ENCODE measurements around the gene ZFYVE9.

The ZFYVE9 gene

GRCh38 chr1:52328615-52329014 is 186.7 kb downstream of the ZFYVE9 start:
- no peak for DNase-seq
- Histone ChIP-seq H3K4me3 (ENCODE audit: low read depth, low read length) (no peak overlapping the region), H3K14ac (ENCODE audit: low read length) (no peak overlapping the region), H3K18ac (ENCODE audit: low read length) (no peak overlapping the region), H3K9ac (ENCODE audit: low read length) (no peak overlapping the region), H3K4me2 (ENCODE audit: low read length) (no peak overlapping the region), H2AK5ac (ENCODE audit: low read length) (no peak overlapping the region), H3K23ac (ENCODE audit: low read length) (no peak overlapping the region), H4K12ac (ENCODE audit: low read depth, low read length) (no peak overlapping the region), H3K79me1 (ENCODE audit: low read length) (no peaks in the 10 kb centered on the region), H2BK5ac (ENCODE audit: low read depth, low read length, poor library complexity) (no peak overlapping the region), H4K91ac (ENCODE audit: low read depth, low read length) (no peak overlapping the region), H4K8ac (ENCODE audit: low read depth, low read length) (no peak overlapping the region), H3K4ac (ENCODE audit: low read depth, low read length) (no peak overlapping the region), H3K79me2 (ENCODE audit: control insufficient read depth, insufficient read depth, low read length, poor library complexity) (no peaks in the 10 kb centered on the region), H3K27ac (ENCODE audit: low read depth, low read length) (no peak overlapping the region), H2BK12ac (ENCODE audit: low read length) (no peak overlapping the region), H3K4me1 (ENCODE audit: control insufficient read depth in 1 of 2, insufficient read depth in 2 of 2, low read length in 2 of 2) (no peaks in the 10 kb centered on the region), H3K9me3 (ENCODE audit: insufficient read depth, low read depth, low read length) (no peaks in the 10 kb centered on the region), H3K27me3 (ENCODE audit: insufficient read depth, low read length) (no peaks in the 10 kb centered on the region), H3K36me3 (ENCODE audit: control insufficient read depth in 1 of 2, insufficient read depth in 2 of 2, low read length in 2 of 2) (no peaks in the 10 kb centered on the region), H2BK120ac (ENCODE audit: insufficient read depth, low read length, poor library complexity) (no peak overlapping the region), H2AFZ (ENCODE audit: insufficient read depth, low read length, poor library complexity) (no peak overlapping the region)
- no CpG with 5 or more reads among the region's 1 CpG for WGBS (ENCODE audit: extremely low coverage, insufficient coverage, insufficient read length)

- Histone ChIP-seq H3K4me1 (ENCODE audit: control insufficient read depth in 1 of 2, insufficient read depth in 2 of 2, low read length in 2 of 2) (no peaks in the 10 kb centered on the region), H3K4ac (ENCODE audit: low read depth, low read length) (no peak overlapping the region), H3K23ac (ENCODE audit: low read length) (no peak overlapping the region), H3K27me3 (ENCODE audit: insufficient read depth, low read length) (no peaks in the 10 kb centered on the region), H2AFZ (ENCODE audit: insufficient read depth, low read length, poor library complexity) (no peak overlapping the region), H3K27ac (ENCODE audit: low read depth, low read length) (no peak overlapping the region), H3K79me1 (ENCODE audit: low read length) (no peaks in the 10 kb centered on the region), H3K79me2 (ENCODE audit: control insufficient read depth, insufficient read depth, low read length, poor library complexity) (no peaks in the 10 kb centered on the region), H2BK12ac (ENCODE audit: low read length) (no peak overlapping the region), H2BK120ac (ENCODE audit: insufficient read depth, low read length, poor library complexity) (no peak overlapping the region), H2BK5ac (ENCODE audit: low read depth, low read length, poor library complexity) (no peak overlapping the region), H3K4me2 (ENCODE audit: low read length) (no peak overlapping the region), H3K36me3 (ENCODE audit: control insufficient read depth in 1 of 2, insufficient read depth in 2 of 2, low read length in 2 of 2) (no peaks in the 10 kb centered on the region), H3K4me3 (ENCODE audit: low read depth, low read length) (no peak overlapping the region), H4K12ac (ENCODE audit: low read depth, low read length) (no peak overlapping the region), H3K9ac (ENCODE audit: low read length) (no peak overlapping the region), H2AK5ac (ENCODE audit: low read length) (no peak overlapping the region), H3K14ac (ENCODE audit: low read length) (no peak overlapping the region), H4K91ac (ENCODE audit: low read depth, low read length) (no peak overlapping the region), H4K8ac (ENCODE audit: low read depth, low read length) (no peak overlapping the region), H3K18ac (ENCODE audit: low read length) (no peak overlapping the region), H3K9me3 (ENCODE audit: insufficient read depth, low read depth, low read length) (no peaks in the 10 kb centered on the region)
- no peak for DNase-seq
- no CpG with 5 or more reads among the region's 1 CpG for WGBS (ENCODE audit: extremely low coverage, insufficient coverage, insufficient read length)
Measured at GRCh38 chr1:52332411-52332810, 190.5 kb downstream of the ZFYVE9 start.

GRCh38 chr1:52334906-52335528 is 193.1 kb downstream of the ZFYVE9 start:
- H3K4ac ChIP-seq (ENCODE audit: low read depth, low read length) = no peak overlapping the region
- no peaks in the 10 kb centered on the region for H3K36me3 ChIP-seq (ENCODE audit: control insufficient read depth in 1 of 2, insufficient read depth in 2 of 2, low read length in 2 of 2)
- no peaks in the 10 kb centered on the region for H3K79me1 ChIP-seq (ENCODE audit: low read length)
- H3K79me2 ChIP-seq (ENCODE audit: control insufficient read depth, insufficient read depth, low read length, poor library complexity) = no peaks in the 10 kb centered on the region
- no peak overlapping the region for H4K8ac ChIP-seq (ENCODE audit: low read depth, low read length)
- DNase-seq = no peak
- H2BK12ac ChIP-seq (ENCODE audit: low read length) = no peak overlapping the region
- no CpG with 5 or more reads among the region's 3 CpGs for WGBS (ENCODE audit: extremely low coverage, insufficient coverage, insufficient read length)
- no peak overlapping the region for H2AK5ac ChIP-seq (ENCODE audit: low read length)
- H2AFZ ChIP-seq (ENCODE audit: insufficient read depth, low read length, poor library complexity) = no peak overlapping the region
- H2BK120ac ChIP-seq (ENCODE audit: insufficient read depth, low read length, poor library complexity) = no peak overlapping the region
- H3K14ac ChIP-seq (ENCODE audit: low read length) = no peak overlapping the region
- no peak overlapping the region for H2BK5ac ChIP-seq (ENCODE audit: low read depth, low read length, poor library complexity)
- H3K4me1 ChIP-seq (ENCODE audit: control insufficient read depth in 1 of 2, insufficient read depth in 2 of 2, low read length in 2 of 2) = no peaks in the 10 kb centered on the region
- H3K27me3 ChIP-seq (ENCODE audit: insufficient read depth, low read length) = no peaks in the 10 kb centered on the region
- H3K23ac ChIP-seq (ENCODE audit: low read length) = no peak overlapping the region
- no peak overlapping the region for H4K91ac ChIP-seq (ENCODE audit: low read depth, low read length)
- no peak overlapping the region for H3K4me2 ChIP-seq (ENCODE audit: low read length)
- no peak overlapping the region for H3K27ac ChIP-seq (ENCODE audit: low read depth, low read length)
- no peak overlapping the region for H4K12ac ChIP-seq (ENCODE audit: low read depth, low read length)
- no peak overlapping the region for H3K18ac ChIP-seq (ENCODE audit: low read length)
- H3K9me3 ChIP-seq (ENCODE audit: insufficient read depth, low read depth, low read length) = no peaks in the 10 kb centered on the region
- H3K9ac ChIP-seq (ENCODE audit: low read length) = no peak overlapping the region
- no peak overlapping the region for H3K4me3 ChIP-seq (ENCODE audit: low read depth, low read length)

GRCh38 chr1:52337439-52337838 is 195.6 kb downstream of the ZFYVE9 start:
- no peak overlapping the region for H4K12ac ChIP-seq (ENCODE audit: low read depth, low read length)
- H2BK5ac ChIP-seq (ENCODE audit: low read depth, low read length, poor library complexity) = no peak overlapping the region
- no peak overlapping the region for H3K18ac ChIP-seq (ENCODE audit: low read length)
- H3K27me3 ChIP-seq (ENCODE audit: insufficient read depth, low read length) = no peaks in the 10 kb centered on the region
- no peak overlapping the region for H2BK120ac ChIP-seq (ENCODE audit: insufficient read depth, low read length, poor library complexity)
- H2BK12ac ChIP-seq (ENCODE audit: low read length) = no peak overlapping the region
- H3K4me1 ChIP-seq (ENCODE audit: control insufficient read depth in 1 of 2, insufficient read depth in 2 of 2, low read length in 2 of 2) = no peaks in the 10 kb centered on the region
- no peak overlapping the region for H4K91ac ChIP-seq (ENCODE audit: low read depth, low read length)
- no peaks in the 10 kb centered on the region for H3K79me1 ChIP-seq (ENCODE audit: low read length)
- WGBS (ENCODE audit: extremely low coverage, insufficient coverage, insufficient read length) = no CpG with 5 or more reads among the region's 2 CpGs
- no peaks in the 10 kb centered on the region for H3K79me2 ChIP-seq (ENCODE audit: control insufficient read depth, insufficient read depth, low read length, poor library complexity)
- no peak overlapping the region for H4K8ac ChIP-seq (ENCODE audit: low read depth, low read length)
- H3K4ac ChIP-seq (ENCODE audit: low read depth, low read length) = no peak overlapping the region
- no peak for DNase-seq
- no peak overlapping the region for H3K27ac ChIP-seq (ENCODE audit: low read depth, low read length)
- no peak overlapping the region for H3K4me3 ChIP-seq (ENCODE audit: low read depth, low read length)
- no peak overlapping the region for H2AFZ ChIP-seq (ENCODE audit: insufficient read depth, low read length, poor library complexity)
- no peak overlapping the region for H3K23ac ChIP-seq (ENCODE audit: low read length)
- no peak overlapping the region for H2AK5ac ChIP-seq (ENCODE audit: low read length)
- no peak overlapping the region for H3K14ac ChIP-seq (ENCODE audit: low read length)
- H3K36me3 ChIP-seq (ENCODE audit: control insufficient read depth in 1 of 2, insufficient read depth in 2 of 2, low read length in 2 of 2) = no peaks in the 10 kb centered on the region
- no peak overlapping the region for H3K4me2 ChIP-seq (ENCODE audit: low read length)
- H3K9ac ChIP-seq (ENCODE audit: low read length) = no peak overlapping the region
- H3K9me3 ChIP-seq (ENCODE audit: insufficient read depth, low read depth, low read length) = no peaks in the 10 kb centered on the region

Measured in trophoblast cell (in vitro differentiated cells and primary cell).